ENCODE data around the gene DEFB118.

DNA sequence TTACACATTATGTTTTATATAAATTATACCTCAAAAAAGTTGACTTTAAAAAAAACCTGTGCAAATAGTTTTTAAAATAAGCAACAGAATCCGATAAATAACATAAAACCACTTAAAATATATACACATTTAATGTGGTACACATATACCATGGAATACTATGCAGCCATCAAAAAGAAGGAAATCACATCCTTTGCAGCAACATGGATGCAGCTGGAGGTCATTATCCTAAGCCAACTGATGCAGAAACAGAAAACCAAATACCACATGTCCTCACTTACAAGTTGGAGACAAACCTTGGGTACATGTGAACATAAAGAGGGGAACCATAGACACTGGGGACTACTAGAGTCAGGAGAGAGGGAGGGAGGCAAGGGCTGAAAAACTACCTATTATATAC lies 41.6 kb downstream of the DEFB118 start:
- TF ChIP-seq CTCF (IDR thresholded peaks at IDR 0.05) (no peak), POLR2A (IDR thresholded peaks at IDR 0.05) (no peak)

Data from vagina (tissue), 2 donors.